NAMALWA (cell line): ENCODE results near the gene ISOC2.

Source experiments
- DNase-seq: peaks from one replicate; pipeline ENCODE4 v3.0.0-alpha.2; 2015; ENCODE audit warnings: low spot score

Gene ISOC2

GRCh38 chr19:55477905-55478304 is 16.5 kb upstream of the ISOC2 start:
- no peak for DNase-seq

GRCh38 chr19:55476100-55476775 is 14.8 kb upstream of the ISOC2 start, which contains the start of gene ZNF628:
Gene ZNF628, plus strand, starts transcription at chr19:55476617. Its CDS starts 3,294 bp downstream, at chr19:55479911.
- peak; percentile 98 for DNase-seq

DNA sequence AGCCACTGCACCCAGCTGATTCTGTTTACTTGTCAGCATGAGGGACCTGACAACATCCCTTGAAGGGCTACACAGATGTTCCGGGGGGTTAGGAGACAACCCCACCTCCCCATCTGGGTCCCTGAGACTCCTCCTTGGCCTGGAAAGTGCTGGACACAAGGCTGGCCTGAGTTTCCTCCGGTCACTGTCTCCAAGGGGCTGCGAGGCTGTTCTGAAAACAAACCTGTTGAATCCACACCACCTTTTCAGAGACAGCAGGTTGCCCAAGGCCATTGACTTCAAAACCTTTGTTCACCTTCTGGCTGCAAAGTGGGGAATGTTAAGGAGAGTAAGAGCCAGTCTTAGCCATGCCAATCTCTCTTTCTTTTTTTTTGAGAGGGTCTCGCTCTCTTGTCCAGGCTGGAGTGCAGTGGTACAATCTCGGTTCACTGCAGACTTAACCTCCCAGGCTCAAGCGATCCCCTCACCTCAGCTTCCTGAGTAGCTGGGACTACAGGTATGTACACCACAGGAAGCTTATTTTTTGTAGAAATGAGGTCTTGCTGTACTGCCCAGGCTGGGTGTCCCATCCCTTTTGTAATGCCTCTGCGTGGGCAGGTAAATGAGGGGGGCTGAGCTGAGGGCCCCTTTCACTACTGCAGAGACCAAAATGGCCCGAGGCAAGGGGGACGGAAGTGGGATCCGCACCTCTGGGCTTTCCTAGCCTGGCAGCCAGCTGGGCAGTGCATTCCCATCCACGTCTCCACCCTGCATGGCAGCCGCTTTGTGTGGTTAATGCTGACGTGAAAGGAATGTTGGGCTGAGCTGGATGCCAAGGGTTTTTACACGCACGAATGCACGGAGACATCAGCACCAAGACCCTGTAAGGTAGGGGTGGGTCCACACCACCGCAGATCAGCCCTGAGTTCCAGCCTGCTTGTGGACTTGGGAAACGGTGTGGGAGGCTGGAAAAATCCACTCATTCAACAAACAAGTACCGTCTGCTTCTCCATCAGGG is 13.1 kb upstream of the ISOC2 start:
- DNase-seq: no peak

- DNase-seq: no peak
These were observed 12.0 kb upstream of the ISOC2 start for GRCh38 chr19:55473225-55474012.

DNA sequence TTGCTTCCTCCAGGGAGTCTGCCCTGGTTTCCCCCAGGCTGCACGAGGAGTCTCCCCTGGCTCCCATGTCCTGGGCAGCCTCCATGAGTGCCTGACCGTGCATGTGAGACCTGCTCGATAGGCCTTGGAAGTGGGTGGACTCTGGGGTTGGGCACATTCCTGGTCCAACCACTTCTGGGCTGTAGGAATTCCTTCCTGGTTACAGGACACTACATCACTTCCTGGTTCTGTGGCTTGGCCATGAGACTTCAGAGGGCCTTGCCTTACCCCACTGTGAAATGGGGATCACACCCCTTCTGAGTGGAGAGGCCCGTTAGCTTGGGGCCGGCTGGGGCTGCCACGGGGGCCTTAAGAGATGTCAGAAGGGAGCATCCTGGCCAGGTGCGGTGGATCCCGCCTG is 11.0 kb upstream of the ISOC2 start:
- DNase-seq: no peak

- no peak for DNase-seq
These were observed 9.8 kb upstream of the ISOC2 start for GRCh38 chr19:55471266-55471665.

- no peak for DNase-seq
These were observed 6.6 kb upstream of the ISOC2 start for GRCh38 chr19:55468054-55468393.

DNA sequence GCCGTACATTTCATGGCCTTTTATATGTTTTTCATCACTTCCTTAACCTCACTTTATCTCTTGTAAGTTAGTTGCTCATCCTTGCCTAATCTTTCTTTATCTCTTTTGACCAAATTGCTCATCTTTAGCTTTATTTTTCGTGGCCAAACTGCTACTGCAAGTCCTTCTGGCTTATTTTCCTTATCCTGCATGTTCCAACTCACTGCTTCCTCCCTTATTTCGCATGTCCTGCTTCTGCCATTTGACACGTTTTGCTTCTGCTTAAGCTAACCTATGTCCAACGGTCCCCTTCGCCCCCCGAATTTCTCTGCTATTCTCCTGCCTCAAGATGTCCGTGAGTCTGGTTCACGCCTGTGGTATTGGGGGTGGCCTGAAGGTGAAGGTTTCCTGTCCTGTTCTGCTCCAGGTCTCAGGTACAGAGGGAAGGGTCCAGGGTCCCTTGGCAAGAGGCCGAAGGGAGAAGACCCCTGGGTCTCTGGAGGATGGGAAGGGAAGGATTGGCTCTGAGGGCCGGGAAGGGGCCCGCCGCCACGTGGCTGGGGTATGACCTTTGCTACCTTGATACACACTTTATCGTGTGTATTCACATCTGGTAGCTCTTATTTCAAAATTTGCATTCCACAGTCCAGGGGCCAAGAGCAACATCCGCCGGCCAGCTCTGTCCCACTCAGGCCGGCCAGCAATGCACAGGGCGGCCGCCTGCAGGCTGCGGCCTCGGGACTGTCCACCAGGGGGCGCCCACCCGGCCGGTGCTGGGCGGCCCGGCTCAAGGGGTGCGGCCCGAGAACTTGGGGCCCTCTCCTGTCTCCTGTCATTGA is 6.0 kb upstream of the ISOC2 start:
- peak; percentile 65 for DNase-seq

DNA sequence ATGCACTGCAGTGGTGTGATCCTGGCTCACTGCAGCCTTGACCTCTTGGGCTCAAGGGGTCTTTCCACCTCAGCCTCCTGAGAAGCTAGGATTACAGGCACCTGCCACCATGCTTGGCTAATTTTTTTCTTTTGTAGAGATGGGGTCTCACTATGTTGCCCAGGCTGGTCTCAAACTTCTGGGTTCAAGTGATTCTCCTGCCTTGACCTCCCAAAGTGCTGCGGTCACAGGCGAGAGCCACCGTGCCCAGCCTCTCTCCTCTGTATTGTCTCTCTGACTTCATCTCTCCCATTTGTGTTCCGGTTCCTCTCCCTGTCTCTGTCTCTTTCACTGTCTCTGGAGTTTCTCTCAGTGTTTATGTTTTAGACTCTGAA is 4.8 kb upstream of the ISOC2 start:
- DNase-seq: no peak

DNA sequence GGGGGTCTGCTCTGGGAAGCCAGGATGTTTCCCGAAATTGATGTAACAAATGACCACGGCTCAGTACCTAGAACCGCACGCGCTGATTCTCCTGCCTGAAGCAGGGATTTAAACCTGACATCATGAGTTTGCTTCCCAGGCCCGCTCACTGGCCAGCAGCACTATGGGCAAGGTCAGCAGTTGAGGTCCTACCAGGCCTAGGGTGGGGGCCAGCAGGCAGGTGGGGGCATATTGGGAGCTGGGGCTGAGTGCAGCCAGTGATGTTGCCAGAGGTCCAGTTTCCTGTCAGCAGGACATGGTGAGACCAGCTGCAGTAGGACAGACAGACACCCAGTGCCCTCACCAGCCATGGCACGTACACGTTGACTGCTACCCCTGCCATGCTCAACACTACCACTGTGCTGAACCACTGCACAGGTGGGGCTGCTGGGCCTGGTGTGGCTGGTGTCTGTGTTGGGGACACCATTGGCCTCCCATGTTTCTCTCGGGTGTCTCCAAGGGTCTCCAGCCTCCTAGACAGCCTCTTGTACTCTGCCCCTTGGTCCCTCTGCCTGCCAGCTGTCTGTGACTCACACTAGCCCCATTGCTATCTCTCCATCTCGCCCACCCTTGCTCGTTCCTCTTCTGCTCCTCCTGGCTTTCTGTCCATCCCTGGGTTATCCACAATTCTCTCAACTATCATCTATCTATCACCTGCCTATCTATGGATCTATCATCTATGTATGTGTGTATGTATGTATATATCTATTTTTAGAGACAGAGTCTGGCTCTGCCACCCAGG is 4.2 kb upstream of the ISOC2 start:
- DNase-seq: no peak

DNA sequence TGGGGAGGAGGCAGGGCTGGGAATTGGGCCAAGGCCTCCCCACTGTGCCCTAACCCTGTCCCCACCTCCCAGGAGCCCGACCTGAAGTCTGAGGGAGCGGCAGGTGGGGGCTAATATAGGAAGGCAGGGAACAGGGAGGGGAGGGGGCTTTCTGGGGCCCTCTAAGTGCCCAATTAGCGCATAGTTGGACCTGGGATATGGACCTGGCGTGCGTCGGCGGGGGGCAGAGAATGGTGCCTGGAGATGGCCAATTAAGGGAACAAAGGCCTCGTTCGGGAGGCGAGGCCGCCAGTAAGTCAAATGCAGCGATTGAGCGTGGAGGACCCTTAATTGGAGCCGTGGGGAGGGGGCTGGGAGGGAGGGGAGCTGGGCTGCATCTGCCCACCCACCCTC is 3.2 kb upstream of the ISOC2 start, which contains the start of gene C19orf85:
Gene C19orf85, minus strand, starts transcription at position 90 of the 393 bp plus-strand sequence. CDS start 197 bp downstream, outside the sequence.
- DNase-seq: no peak

GRCh38 chr19:55464039-55464661 is 2.7 kb upstream of the ISOC2 start:
- DNase-seq: no peak

DNA sequence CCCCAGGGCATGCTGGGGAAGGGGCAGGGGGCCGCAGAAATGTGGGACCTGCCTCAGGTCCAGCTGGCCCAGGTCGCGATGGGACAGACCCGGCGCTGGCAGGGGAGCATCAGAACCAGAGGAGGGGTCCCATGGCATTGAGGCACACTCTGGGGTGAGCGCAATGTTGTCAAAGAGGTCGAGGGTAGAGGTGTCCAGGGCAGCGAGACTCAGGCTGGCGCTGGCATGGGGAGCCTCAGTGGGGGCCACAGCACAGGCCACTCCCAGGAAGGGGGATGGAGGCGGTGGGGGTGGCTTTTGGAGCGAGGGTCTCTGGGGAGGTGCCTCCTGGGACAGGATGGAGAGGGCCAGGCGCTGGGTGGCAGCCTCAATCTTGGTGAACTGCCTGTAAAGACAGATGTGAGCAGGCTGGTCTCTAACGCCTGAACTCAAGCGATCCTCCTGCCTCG is 2.2 kb upstream of the ISOC2 start:
- DNase-seq: no peak

- no peak for DNase-seq
These were observed 1.3 kb upstream of the ISOC2 start for GRCh38 chr19:55462722-55463121.

DNA sequence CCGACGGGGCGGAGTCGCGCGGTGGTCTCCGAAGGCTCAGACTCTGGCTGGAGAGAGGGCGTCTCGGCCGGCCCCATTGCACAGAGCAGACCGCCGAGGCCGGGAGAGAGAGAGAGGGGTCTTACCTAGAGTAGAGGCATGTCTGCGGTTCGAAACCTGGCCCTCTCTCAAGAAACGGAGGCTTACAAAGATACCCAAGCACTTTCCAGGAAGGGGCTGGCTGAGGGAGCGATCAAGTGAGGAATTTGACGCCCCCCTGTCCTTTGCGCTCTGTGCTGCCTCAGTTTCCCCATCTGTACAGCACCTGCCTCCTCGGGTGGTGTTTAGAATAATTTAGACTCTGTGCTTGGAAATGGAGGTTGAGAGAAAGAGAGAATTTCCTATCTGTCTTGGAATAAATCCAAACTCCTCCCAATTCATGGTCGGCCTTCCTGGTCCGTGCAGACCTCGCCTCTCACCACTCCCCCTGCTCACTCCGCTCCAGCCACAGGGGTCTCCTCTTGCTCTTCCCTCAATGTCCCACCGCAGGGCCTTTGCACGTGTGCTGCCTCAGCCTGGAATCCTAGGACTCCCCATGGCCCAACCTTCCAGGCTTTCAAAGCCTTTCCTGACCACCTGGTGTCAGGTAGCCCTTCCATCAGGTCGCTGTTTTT is 658 bp upstream of the ISOC2 start:
- no peak for DNase-seq

DNA sequence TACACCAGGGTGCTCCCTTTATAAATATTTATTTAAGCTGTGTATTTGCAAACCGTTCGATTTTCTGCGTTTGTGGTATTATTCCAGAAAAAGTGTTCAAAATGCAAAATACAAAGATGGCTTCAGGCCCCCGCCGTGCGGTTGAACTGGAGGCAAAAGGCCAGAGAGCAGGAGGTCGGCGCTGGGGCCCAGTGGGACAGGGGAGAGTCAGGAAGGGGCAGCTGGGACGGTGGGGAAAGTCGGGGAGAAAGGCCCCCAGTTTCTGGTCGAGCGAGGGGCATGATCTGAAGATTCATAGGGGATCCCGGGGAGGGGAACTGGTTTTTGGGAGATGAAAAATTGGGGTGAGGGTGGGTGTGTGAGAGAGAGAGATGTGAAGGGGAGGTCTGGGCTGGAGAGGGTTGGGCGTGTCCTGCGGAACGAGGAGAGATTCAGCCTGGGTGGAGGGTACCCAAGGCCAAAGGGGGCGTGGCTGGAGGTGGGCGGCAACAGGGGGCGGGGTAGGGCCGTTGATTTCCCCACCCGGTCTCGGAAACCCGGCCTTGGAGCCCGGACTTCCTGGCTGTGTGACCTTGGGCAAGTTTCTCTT is 678 bp downstream of the ISOC2 start:
- peak; percentile 77 for DNase-seq

DNA sequence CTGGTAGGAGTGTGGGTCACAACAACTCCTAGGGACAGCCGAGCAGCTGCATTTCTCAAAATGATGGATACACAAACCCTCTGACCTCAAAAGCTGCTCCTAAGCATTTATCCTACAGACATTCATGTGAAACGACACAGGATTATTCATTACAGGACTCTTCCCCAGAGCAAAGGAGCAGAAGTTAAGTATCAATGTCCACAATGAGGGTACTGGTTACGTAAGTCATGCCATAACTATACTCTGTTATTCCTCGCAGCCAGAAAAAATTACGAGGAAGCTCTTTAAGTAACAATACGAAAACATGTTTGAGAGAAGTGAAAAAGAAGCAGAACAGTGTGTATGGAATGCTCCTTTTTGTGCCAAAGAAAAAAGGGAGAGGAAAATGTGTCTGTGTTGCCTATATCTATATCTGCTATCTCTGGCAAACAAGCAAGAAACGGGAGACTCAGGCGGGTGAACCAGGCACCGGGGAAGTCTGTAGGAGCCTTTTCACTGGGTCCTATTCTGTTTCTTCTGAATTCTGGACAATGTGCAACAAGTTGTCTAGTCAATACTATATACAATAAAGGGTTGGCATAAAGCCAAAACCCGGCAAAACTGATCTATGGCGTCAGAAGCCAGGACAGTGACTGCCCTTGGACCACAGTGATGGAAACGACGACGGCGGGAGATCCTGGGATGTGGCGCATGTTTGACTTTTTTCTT is 1.3 kb downstream of the ISOC2 start:
- DNase-seq: no peak

DNA sequence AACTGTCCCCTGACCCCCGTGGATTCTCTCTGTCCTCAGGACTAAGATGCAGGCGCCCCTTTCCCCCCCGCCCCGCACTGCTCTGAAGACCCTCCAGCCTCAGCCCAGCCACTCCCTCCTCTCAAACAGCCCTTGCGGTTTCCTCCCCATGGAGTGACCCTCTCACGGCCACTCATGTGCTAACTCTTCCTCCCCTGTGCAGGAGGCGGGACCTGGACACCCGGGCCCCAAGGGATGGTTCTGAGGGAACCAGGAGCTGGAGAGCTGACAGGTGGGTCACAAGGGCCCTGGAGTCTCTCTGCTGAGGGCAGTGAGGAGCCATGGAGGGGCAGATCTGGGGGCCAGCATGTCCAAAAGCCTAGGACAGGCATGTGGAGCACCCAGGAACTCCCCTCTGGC is 1.9 kb downstream of the ISOC2 start:
- DNase-seq: no peak
